Inferior parietal cortex (tissue), 1 donor: ENCODE data around the gene MAGEA9.
"Not testable (repeated sequence)": the region's sequence is repeated elsewhere in the genome, so short reads cannot be mapped to it uniquely, and the experiment has no call there.

Experiments
- DNase-seq: peaks from one replicate; pipeline ENCODE4 v3.0.0-alpha.2; 2016; ENCODE audit errors: extremely low spot score

MAGEA9 gene

GRCh38 chrX:149781727-149782126 lies at the start of gene MAGEA9:
TSS of gene MAGEA9 (plus strand) at chrX:149781930. CDS start at chrX:149786211, 4,281 bp downstream.
- DNase-seq: not testable (repeated sequence)

- not testable (repeated sequence) for DNase-seq
Observed at GRCh38 chrX:149742269-149742668, 39.5 kb upstream of the MAGEA9 start.

GRCh38 chrX:149746390-149747007 lies 35.2 kb upstream of the MAGEA9 start:
- not testable (repeated sequence) for DNase-seq

GRCh38 chrX:149757206-149758067 lies 24.3 kb upstream of the MAGEA9 start:
- DNase-seq: no peak

- no peak for DNase-seq
Observed at GRCh38 chrX:149758068-149758714, 23.5 kb upstream of the MAGEA9 start.

GRCh38 chrX:149758715-149759078 lies 23.0 kb upstream of the MAGEA9 start:
- not testable (repeated sequence) for DNase-seq

DNA sequence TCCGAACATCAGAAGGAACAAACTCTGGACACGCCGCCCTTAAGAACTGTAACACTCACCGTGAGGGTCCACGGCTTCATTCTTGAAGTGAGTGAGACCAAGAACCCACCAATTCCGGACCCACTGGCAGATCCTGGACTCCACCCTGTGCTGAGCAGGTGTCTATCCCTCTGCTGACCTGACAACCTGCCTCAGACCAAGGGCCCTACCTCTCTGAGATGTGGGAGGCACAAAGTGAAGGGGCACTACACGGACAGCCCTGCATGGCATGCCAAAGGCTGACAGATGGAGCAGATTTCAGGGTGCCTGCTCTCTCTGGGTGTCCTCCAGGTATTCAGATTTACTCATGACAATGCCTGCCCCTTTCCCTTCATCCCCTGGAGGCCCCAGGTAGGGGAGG lies 21.9 kb upstream of the MAGEA9 start:
- DNase-seq: no peak

DNA sequence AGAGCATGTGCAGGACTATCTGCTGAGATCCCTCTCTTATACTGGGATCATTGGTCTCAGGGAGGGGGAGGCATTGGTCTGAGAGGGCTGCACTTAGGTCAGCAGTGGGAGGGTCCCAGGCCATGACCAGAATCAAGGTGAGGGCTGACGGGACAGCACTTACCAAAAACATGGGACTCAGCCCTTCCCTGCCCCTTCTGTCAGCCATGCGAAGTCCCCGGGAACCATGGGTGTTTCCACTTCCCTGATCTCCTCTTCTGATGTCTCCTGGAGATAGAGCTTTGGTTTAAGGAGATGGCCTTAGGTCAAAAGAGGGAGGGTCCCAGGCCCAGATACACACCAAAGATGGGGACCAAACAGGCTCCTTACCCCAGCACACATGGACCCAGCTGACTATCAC lies 20.8 kb upstream of the MAGEA9 start:
- DNase-seq: no peak

DNA sequence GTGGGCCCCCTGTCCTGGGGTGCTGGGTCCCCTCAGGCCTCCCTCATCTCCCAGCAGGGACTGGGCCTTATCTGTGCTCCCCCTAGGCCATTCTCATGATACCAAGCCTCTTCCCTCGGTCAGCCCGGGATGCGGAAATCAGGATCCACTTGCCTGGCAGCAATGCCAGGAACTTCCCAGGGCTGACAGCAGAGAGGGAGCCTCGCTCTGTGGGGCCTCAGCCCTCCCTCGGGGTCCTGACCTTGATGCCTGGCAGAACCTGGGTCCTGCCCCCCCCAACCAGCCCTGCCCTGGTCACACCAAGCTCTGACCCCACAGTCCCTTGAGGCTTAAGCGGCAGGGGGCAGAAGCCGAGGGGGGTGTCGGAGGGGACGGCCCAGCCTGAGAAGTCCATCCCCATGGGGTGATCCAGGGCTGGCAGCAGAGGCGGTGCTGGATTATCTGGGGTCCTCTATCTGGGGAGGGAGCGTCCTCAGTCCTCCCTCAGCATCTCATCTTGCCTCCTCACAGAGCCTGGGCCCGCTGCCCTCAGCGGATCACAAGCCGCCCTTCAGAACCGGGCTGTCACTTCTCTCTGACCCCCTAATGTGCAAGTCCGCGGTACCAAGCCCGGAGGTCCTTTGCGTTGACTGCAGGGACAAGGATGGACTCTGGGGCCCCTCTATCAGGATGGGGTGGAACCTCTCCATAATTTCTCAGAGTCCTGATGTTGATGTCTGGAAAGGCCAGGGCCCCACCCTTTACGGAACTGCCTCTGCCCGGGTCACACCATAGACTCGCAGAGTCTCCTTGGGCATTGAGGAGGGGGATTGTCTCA lies 19.7 kb upstream of the MAGEA9 start:
- not testable (repeated sequence) for DNase-seq

DNA sequence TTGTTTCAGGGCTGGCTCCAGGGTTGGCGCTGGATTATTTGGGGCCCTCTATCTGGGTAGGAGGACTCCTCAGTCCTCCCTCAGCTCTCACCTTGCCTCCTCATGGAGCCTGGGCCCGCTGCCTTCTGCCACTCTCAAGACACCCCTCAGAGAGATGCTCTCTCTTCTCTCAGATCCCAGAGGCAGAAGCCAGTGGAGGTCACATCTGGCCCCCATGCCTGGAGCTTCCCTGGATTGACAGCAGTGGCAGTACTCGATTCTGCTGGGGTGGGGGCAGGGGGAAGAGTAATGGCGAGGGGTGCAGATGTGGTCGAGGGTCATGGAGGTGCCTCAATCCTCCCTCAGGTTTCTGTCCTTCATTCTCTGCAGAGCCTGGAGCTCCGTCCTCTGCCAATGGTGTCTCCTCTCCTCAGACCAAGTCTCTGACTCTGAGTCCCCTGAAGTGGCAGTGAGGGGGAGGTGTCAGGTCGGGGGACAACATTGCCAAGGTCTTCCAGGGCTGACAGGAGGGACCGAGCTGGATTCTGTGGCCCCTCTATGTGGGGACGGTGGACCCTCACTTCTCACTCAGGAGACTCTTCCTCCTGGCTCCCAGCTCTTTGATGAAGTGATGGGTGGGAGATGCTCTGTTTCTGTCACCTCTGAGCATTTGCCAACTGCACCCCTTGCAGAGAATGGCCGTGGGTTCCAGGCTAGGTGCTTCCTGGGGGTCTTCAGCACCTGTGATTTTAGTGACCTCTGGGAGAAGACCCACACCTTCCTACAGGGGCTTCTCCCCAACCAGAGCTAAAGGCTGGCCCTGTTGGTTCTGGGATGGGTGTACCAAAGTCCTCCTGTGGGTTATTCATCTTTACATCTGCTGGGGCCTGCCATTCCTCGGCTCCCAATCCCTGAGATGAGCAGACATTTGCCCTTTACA lies 18.8 kb upstream of the MAGEA9 start:
- no peak for DNase-seq

DNA sequence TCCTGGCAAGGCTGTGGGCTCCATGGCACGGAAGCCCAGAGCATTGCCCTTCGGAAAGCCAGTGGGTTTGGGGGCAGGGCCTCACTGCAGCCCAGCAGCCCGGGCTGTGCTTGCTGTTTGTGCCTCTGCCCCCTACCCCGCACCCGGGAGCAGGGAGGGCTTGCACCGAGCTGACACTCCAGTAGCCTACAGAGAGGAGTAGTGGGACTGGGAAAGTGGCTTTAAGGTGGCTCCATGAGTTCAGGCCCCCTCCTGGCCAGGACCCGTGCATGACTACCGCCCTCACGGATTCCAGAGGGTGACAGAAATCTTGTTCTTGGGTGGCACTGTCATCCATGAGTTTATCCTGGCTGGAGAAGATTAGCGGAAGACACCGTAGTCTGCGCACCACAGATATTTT lies 11.4 kb upstream of the MAGEA9 start:
- not testable (repeated sequence) for DNase-seq

DNA sequence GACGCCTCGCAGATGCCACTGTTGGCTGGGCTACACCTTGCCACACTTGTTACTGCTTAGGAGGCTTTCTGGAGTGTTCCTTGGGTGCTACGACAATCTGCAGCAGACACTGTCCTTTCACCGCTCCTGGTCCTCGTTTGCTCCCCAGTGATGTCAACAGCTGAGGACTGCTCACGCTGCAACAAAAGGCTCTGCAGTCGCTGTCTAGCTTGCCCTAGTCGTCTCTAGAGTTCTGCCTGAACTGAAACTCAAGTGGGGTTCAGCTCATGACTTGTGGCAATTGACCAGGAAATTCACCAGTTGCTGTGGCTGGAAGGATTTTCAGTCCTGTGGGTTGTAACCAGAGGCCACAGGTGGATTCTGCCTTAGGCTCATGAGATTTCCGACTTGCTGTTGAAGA lies 8.7 kb upstream of the MAGEA9 start:
- DNase-seq: not testable (repeated sequence)

DNA sequence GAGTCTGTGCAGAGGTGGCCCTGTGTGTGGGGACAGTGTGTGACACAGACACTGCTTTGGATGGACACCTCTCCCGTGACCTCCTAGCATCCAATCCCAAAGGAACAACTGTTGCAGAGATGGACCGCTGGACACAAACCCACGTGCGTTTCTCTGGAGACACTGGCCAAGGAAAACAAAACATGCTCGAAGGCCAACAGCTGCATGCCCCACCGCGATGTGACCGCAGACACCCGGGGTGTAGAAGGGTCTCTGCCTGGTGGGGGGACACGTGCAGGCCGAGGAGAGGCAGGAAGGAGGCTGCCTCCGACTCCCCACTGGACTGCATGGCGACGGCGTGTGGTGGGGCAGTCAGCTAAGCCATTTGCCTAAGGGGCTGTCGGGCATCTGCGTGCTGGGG lies 8.0 kb upstream of the MAGEA9 start, which contains the start of gene HSFX1:
HSFX1 (plus strand) TSS at position 301 of the 400 bp plus-strand sequence. CDS start 614 bp downstream, outside the sequence.
- DNase-seq: not testable (repeated sequence)

- DNase-seq: not testable (repeated sequence)
Observed at GRCh38 chrX:149777999-149778398, 3.7 kb upstream of the MAGEA9 start.

DNA sequence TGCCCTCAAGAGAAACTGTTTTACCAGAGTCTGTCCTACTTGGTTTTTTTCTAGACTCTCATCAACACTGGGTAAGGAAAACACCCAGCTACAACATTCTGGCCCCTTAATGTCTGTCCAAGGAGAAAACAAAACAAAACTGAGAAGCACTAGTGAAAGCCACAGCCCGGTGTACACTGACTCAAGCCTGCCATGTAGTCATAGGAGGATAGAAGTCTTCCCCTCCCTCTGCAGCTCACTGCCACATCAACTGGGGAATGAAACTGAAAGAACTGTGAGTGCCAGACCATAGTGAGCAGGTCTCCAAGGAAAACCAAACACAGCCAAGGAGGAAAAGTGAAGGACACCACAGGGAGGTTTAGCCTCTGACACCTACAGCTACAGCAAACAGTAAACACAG lies 13.8 kb downstream of the MAGEA9 start:
- not testable (repeated sequence) for DNase-seq

GRCh38 chrX:149799095-149799714 lies 17.5 kb downstream of the MAGEA9 start:
- DNase-seq: no peak

DNA sequence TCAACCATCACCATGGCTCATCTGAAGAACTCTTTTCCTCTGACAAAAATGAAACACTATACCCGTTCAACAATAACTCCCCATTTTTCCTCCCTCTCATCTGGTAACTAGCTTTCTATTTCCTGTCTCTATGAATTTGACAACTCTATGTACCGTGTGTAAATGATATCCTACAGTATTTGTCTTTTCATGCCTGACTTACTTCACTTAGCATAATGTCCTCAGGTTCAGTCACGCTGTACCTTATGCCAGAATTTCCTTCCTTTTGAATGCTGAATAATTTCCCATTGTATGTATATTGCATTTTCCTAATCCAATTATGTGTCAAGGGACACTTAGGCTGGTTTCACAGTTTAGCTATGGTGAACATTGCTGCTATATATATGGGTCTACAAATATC lies 18.2 kb downstream of the MAGEA9 start:
- no peak for DNase-seq

- DNase-seq: no peak
Observed at GRCh38 chrX:149803458-149804062, 21.8 kb downstream of the MAGEA9 start.

DNA sequence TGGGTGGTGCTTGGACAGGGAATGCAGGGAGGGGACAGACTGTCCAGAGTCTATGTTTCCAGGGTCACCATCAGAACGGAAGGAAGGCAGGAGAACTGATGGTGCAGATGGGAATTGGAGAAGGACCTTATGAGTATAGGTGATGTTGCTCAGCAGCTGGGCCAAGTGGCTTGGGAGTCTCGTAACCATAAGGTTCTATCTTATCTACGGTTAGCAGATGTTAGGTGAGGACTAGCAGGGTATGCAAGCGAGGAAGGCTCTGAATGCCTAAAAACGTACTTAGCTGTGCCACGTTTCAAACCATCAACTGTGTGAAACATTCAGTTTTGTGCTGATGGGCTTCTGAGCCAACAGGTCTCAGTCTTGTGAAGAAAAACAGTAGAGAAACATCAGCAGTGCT lies 22.4 kb downstream of the MAGEA9 start:
- DNase-seq: no peak
